ENCODE data around the gene C9orf72. TPM values are rescaled to one million over a fixed set of nuclear protein-coding genes. Genes with fewer than 3 reads are reported as not detected.

Gene C9orf72
- total and polyA plus RNA-seq, 2 of the 8 experiments (the other 6 are each of a cell fraction or from before 2014, with no cell fraction given) = 7.2 to 17.5 TPM

DNA sequence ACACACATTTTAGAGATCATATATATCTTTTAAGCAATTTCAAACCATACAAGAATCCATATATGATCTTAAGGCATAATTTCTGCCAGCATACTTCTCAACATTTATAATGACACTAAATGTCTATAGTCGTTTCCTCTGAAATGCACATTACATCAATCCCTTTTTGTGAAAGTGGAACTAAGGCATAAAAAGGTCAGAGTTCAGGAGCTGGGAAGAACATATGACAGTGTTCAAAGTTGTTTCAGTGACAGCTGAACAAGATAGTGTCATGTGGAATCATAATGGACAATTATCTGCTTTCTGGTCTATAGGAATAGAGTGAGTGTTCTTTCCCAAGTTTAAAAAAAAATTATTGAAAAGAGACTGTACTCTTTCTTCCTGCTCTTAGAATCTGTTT is 41.2 kb downstream of the C9orf72 start (continued):
- TF ChIP-seq, protein P1, sequence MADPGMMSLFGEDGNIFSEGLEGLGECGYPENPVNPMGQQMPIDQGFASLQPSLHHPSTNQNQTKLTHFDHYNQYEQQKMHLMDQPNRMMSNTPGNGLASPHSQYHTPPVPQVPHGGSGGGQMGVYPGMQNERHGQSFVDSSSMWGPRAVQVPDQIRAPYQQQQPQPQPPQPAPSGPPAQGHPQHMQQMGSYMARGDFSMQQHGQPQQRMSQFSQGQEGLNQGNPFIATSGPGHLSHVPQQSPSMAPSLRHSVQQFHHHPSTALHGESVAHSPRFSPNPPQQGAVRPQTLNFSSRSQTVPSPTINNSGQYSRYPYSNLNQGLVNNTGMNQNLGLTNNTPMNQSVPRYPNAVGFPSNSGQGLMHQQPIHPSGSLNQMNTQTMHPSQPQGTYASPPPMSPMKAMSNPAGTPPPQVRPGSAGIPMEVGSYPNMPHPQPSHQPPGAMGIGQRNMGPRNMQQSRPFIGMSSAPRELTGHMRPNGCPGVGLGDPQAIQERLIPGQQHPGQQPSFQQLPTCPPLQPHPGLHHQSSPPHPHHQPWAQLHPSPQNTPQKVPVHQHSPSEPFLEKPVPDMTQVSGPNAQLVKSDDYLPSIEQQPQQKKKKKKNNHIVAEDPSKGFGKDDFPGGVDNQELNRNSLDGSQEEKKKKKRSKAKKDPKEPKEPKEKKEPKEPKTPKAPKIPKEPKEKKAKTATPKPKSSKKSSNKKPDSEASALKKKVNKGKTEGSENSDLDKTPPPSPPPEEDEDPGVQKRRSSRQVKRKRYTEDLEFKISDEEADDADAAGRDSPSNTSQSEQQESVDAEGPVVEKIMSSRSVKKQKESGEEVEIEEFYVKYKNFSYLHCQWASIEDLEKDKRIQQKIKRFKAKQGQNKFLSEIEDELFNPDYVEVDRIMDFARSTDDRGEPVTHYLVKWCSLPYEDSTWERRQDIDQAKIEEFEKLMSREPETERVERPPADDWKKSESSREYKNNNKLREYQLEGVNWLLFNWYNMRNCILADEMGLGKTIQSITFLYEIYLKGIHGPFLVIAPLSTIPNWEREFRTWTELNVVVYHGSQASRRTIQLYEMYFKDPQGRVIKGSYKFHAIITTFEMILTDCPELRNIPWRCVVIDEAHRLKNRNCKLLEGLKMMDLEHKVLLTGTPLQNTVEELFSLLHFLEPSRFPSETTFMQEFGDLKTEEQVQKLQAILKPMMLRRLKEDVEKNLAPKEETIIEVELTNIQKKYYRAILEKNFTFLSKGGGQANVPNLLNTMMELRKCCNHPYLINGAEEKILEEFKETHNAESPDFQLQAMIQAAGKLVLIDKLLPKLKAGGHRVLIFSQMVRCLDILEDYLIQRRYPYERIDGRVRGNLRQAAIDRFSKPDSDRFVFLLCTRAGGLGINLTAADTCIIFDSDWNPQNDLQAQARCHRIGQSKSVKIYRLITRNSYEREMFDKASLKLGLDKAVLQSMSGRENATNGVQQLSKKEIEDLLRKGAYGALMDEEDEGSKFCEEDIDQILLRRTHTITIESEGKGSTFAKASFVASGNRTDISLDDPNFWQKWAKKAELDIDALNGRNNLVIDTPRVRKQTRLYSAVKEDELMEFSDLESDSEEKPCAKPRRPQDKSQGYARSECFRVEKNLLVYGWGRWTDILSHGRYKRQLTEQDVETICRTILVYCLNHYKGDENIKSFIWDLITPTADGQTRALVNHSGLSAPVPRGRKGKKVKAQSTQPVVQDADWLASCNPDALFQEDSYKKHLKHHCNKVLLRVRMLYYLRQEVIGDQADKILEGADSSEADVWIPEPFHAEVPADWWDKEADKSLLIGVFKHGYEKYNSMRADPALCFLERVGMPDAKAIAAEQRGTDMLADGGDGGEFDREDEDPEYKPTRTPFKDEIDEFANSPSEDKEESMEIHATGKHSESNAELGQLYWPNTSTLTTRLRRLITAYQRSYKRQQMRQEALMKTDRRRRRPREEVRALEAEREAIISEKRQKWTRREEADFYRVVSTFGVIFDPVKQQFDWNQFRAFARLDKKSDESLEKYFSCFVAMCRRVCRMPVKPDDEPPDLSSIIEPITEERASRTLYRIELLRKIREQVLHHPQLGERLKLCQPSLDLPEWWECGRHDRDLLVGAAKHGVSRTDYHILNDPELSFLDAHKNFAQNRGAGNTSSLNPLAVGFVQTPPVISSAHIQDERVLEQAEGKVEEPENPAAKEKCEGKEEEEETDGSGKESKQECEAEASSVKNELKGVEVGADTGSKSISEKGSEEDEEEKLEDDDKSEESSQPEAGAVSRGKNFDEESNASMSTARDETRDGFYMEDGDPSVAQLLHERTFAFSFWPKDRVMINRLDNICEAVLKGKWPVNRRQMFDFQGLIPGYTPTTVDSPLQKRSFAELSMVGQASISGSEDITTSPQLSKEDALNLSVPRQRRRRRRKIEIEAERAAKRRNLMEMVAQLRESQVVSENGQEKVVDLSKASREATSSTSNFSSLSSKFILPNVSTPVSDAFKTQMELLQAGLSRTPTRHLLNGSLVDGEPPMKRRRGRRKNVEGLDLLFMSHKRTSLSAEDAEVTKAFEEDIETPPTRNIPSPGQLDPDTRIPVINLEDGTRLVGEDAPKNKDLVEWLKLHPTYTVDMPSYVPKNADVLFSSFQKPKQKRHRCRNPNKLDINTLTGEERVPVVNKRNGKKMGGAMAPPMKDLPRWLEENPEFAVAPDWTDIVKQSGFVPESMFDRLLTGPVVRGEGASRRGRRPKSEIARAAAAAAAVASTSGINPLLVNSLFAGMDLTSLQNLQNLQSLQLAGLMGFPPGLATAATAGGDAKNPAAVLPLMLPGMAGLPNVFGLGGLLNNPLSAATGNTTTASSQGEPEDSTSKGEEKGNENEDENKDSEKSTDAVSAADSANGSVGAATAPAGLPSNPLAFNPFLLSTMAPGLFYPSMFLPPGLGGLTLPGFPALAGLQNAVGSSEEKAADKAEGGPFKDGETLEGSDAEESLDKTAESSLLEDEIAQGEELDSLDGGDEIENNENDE (IDR thresholded peaks at IDR 0.05; ENCODE audit: insufficient replicate concordance, low read length) = no peak
- TF ChIP-seq SIRT6 (IDR thresholded peaks at IDR 0.05; ENCODE audit: low read length) (no peak), ASH2L (IDR thresholded peaks at IDR 0.05; ENCODE audit: low read length) (no peak), RNF2 (IDR thresholded peaks at IDR 0.05; ENCODE audit: borderline replicate concordance, low read depth, low read length, missing control alignments, poor library complexity, severe bottlenecking) (no peak), TCF12 (IDR thresholded peaks at IDR 0.05; ENCODE audit: low read depth, low read length) (no peak), SIX5 (IDR thresholded peaks at IDR 0.05; ENCODE audit: low read depth, low read length) (no peak), SP4 (IDR thresholded peaks at IDR 0.05; ENCODE audit: low read length) (no peak), EZH2 (IDR thresholded peaks at IDR 0.05; ENCODE audit: low read depth, low read length, severe bottlenecking) (no peak)
- TF ChIP-seq, protein P2, sequence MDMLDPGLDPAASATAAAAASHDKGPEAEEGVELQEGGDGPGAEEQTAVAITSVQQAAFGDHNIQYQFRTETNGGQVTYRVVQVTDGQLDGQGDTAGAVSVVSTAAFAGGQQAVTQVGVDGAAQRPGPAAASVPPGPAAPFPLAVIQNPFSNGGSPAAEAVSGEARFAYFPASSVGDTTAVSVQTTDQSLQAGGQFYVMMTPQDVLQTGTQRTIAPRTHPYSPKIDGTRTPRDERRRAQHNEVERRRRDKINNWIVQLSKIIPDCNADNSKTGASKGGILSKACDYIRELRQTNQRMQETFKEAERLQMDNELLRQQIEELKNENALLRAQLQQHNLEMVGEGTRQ (IDR thresholded peaks at IDR 0.05; ENCODE audit: low read length) = no peak
- TF ChIP-seq, protein P3, sequence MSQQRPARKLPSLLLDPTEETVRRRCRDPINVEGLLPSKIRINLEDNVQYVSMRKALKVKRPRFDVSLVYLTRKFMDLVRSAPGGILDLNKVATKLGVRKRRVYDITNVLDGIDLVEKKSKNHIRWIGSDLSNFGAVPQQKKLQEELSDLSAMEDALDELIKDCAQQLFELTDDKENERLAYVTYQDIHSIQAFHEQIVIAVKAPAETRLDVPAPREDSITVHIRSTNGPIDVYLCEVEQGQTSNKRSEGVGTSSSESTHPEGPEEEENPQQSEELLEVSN (IDR thresholded peaks at IDR 0.05) = no peak
